Natural killer cell (primary cell): ENCODE data around the gene RPS6KA1. TPM values are rescaled to one million over a fixed set of nuclear protein-coding genes. Genes with fewer than 3 reads are reported as not detected.

ENCODE experiments used
- ATAC-seq, 3 donors: fragments of 150-1000 bp in 2 of 3; fragments of 200-7000 bp in 1 of 3; cut with Tn5 transposase; 1 replicate in 1 of 3; 2 replicates in 2 of 3; pipeline ENCODE4 v1.10.0; 2021; ENCODE audit warnings: mild to moderate bottlenecking in 2 of 3, moderate library complexity in 2 of 3
- DNase-seq, 2 donors: peaks; one replicate each; pipeline versions ENCODE4 v3.0.0 to v3.0.0-alpha.2; 2013 to 2021; ENCODE audit warnings: mixed read lengths in 1 of 2
- H3K27ac ChIP-seq: one replicate; pipeline ENCODE4 v1.5.1; 2013; ENCODE audit warnings: mild to moderate bottlenecking, low read length
- H3K27me3 ChIP-seq: one replicate; pipeline ENCODE4 v1.6.1; 2013; ENCODE audit warnings: low read length; ENCODE audit not compliant: control insufficient read depth, insufficient read depth
- H3K36me3 ChIP-seq: one replicate; pipeline ENCODE4 v1.6.1; 2013; ENCODE audit warnings: low read length; ENCODE audit not compliant: control insufficient read depth, insufficient read depth
- H3K4me1 ChIP-seq: one replicate; pipeline ENCODE4 v1.6.1; 2013; ENCODE audit warnings: low read length; ENCODE audit not compliant: control insufficient read depth, insufficient read depth
- H3K4me3 ChIP-seq: one replicate; pipeline ENCODE4 v1.5.1; 2013; ENCODE audit warnings: low read length
- H3K9me3 ChIP-seq: one replicate; pipeline ENCODE4 v1.6.1; 2013; ENCODE audit warnings: low read length; ENCODE audit not compliant: control insufficient read depth, insufficient read depth
- H3K27ac Mint-ChIP-seq, 2 donors: one replicate each; pipeline ENCODE4 v1.8.0; 2022; ENCODE audit warnings: mild to moderate bottlenecking in 2 of 2, mixed read lengths in 2 of 2, moderate library complexity in 1 of 2
- H3K27me3 Mint-ChIP-seq, 2 donors: one replicate each; pipeline ENCODE4 v1.8.0; 2022; ENCODE audit warnings: low read depth in 2 of 2, mixed read lengths in 2 of 2
- H3K36me3 Mint-ChIP-seq: one replicate; pipeline ENCODE4 v1.8.0; 2022; ENCODE audit warnings: mixed read lengths
- H3K4me1 Mint-ChIP-seq, 2 donors: one replicate each; pipeline ENCODE4 v1.8.0; 2022; ENCODE audit warnings: mixed read lengths in 2 of 2
- H3K4me3 Mint-ChIP-seq: one replicate; pipeline ENCODE4 v1.8.0; 2022; ENCODE audit warnings: mild to moderate bottlenecking, moderate library complexity, mixed read lengths
- H3K9me3 Mint-ChIP-seq, 2 donors: one replicate each; pipeline ENCODE4 v1.8.0; 2022; ENCODE audit warnings: mixed read lengths in 2 of 2
- WGBS: methylation state at CpG from one replicate; pipeline ENCODE4 v1.1.7; 2013; ENCODE audit warnings: missing lambda C conversion rate; ENCODE audit not compliant: insufficient coverage; 5-methylcytosine and 5-hydroxymethylcytosine counted together
- intact Hi-C: fragments of 100-400 bp; cut with micrococcal nuclease; formaldehyde crosslinking; loops from one replicate; pipeline ENCODE4 v1.14.2; 2022
- total RNA-seq, 4 donors: library from RNA; stranded (reverse); fragments of 120-200 nt in 1 of 4; gene quantifications; one replicate each; pipeline versions ENCODE4 v1.2.3 to v1.2.4, GENCODE V29; 2013 to 2022
- TF ChIP-seq, protein P1 (sequence below): fragments of 200-600 bp; IDR thresholded peaks from one replicate; pipeline ENCODE4 v1.8.0; 2022; ENCODE audit warnings: antibody characterized with exemption

Gene RPS6KA1
- total RNA-seq, 3 donors from 2014 or later (not counting 1 experiment from before 2014, with no cell fraction given), result 191 to 226 (median 215) TPM

DNA sequence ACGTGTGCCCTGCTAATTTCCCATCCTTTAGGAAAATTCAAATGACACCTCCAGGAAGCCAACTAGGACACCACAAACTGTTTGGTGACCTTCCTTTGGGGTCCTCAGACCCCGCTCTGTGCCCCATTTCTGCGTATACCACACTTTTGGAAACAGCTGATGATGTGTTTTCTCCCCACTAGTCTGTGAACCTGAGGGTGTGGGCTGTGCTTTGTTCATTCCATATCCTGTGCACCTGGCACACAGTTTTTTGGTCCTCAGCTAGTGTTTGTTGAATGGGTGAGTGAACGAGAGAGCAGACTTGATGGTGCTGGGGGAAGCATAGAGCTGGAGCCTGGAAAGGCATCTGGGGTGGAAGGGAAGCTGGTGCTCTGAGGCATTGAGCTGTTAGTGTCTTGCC lies 48.6 kb downstream of the RPS6KA1 start:
- H3K4me1 ChIP-seq, result peaks cover 16% of the 10 kb centered on the region
- H3K27me3 ChIP-seq, result no peaks in the 10 kb centered on the region
- peaks cover 26% of the 10 kb centered on the region for H3K36me3 ChIP-seq
- Mint-ChIP-seq H3K27ac (peak overlapping the region; percentile 16 to 51), H3K4me3 (no peak overlapping the region), H3K27me3 (no peaks in the 10 kb centered on the region), H3K9me3 (no peaks in the 10 kb centered on the region), H3K36me3 (peaks cover 12% of the 10 kb centered on the region), H3K4me1 (peaks cover 15 to 29% of the 10 kb centered on the region in 2 donors)
- H3K27ac ChIP-seq, result no peak overlapping the region
- DNase-seq, result no peak
- intact Hi-C loops, result no loop called here
- WGBS, result 66% methylated on average over 4 of the region's 4 CpGs
- H3K9me3 ChIP-seq, result no peaks in the 10 kb centered on the region
- no peak for ATAC-seq
- TF ChIP-seq, protein P1, sequence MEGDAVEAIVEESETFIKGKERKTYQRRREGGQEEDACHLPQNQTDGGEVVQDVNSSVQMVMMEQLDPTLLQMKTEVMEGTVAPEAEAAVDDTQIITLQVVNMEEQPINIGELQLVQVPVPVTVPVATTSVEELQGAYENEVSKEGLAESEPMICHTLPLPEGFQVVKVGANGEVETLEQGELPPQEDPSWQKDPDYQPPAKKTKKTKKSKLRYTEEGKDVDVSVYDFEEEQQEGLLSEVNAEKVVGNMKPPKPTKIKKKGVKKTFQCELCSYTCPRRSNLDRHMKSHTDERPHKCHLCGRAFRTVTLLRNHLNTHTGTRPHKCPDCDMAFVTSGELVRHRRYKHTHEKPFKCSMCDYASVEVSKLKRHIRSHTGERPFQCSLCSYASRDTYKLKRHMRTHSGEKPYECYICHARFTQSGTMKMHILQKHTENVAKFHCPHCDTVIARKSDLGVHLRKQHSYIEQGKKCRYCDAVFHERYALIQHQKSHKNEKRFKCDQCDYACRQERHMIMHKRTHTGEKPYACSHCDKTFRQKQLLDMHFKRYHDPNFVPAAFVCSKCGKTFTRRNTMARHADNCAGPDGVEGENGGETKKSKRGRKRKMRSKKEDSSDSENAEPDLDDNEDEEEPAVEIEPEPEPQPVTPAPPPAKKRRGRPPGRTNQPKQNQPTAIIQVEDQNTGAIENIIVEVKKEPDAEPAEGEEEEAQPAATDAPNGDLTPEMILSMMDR, result no peak
- no peak overlapping the region for H3K4me3 ChIP-seq

DNA sequence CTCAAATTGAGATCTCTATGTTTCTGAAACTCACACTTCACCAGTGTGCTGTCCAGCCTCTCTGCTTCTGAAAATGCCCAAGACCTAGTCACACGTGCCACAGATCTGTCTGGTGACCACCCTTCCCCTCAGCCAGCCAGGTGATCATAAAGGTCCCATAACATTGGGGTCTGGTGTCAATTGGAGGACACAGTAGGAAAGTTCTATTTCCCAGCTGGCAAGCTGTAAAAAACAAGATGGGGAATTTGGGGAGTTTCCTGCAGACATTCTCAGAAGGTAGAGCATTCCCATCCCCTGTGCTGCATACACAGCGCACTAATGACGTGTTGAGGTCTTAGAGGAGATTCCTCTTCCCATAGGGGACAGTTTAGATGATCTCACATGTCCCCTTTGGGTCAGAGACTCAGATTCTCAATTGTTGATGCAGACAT lies 50.1 kb downstream of the RPS6KA1 start:
- intact Hi-C loops, result no loop called here
- no peaks in the 10 kb centered on the region for H3K9me3 Mint-ChIP-seq
- no peaks in the 10 kb centered on the region for H3K27me3 Mint-ChIP-seq
- no peaks in the 10 kb centered on the region for H3K9me3 ChIP-seq
- no peaks in the 10 kb centered on the region for H3K27me3 ChIP-seq
- ATAC-seq (no peak), DNase-seq (no peak)
- H3K4me3 ChIP-seq, result no peak overlapping the region
- peaks cover 10% of the 10 kb centered on the region for H3K36me3 Mint-ChIP-seq
- no peak overlapping the region for H3K27ac Mint-ChIP-seq
- no peak overlapping the region for H3K27ac ChIP-seq
- 77% methylated on average over 3 of the region's 3 CpGs for whole genome bisulfite sequencing
- TF ChIP-seq, protein P1, result no peak
- peaks cover 12 to 24% of the 10 kb centered on the region in 2 donors for H3K4me1 Mint-ChIP-seq
- peaks cover 11% of the 10 kb centered on the region for H3K36me3 ChIP-seq
- peaks cover 9% of the 10 kb centered on the region for H3K4me1 ChIP-seq
- H3K4me3 Mint-ChIP-seq, result no peak overlapping the region

DNA sequence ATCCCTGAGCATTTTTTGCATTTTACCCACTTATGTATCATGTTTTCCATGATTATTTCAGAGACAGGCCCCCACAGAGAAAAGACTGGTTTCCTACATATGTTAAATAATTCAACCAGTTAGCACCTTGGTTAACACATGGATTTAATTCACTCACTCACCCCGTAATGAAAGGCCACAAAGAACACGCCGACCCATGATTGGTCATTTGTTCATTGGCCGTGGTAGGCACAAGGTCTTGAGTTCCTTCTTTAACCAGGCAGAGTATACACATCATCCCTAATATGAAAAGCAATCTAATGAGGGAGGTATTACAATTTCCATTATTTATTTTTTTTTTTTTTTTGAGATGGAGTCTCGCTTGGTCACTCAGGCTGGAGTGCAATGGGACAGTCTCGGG lies 50.6 kb downstream of the RPS6KA1 start:
- Histone ChIP-seq H3K4me3 (no peak overlapping the region), H3K36me3 (peaks cover 7% of the 10 kb centered on the region), H3K4me1 (peaks cover 7% of the 10 kb centered on the region), H3K9me3 (no peaks in the 10 kb centered on the region), H3K27ac (no peak overlapping the region), H3K27me3 (no peaks in the 10 kb centered on the region)
- no peaks in the 10 kb centered on the region for H3K9me3 Mint-ChIP-seq
- H3K4me1 Mint-ChIP-seq, result peaks cover 9 to 20% of the 10 kb centered on the region in 2 donors
- no peaks in the 10 kb centered on the region for H3K27me3 Mint-ChIP-seq
- no peak overlapping the region for H3K27ac Mint-ChIP-seq
- 56% methylated on average over 3 of the region's 6 CpGs for WGBS
- TF ChIP-seq, protein P1, result no peak
- no peak overlapping the region for H3K4me3 Mint-ChIP-seq
- intact Hi-C loops, result no loop called here
- no peak for DNase-seq
- H3K36me3 Mint-ChIP-seq, result peaks cover 6% of the 10 kb centered on the region
- ATAC-seq, result no peak

DNA sequence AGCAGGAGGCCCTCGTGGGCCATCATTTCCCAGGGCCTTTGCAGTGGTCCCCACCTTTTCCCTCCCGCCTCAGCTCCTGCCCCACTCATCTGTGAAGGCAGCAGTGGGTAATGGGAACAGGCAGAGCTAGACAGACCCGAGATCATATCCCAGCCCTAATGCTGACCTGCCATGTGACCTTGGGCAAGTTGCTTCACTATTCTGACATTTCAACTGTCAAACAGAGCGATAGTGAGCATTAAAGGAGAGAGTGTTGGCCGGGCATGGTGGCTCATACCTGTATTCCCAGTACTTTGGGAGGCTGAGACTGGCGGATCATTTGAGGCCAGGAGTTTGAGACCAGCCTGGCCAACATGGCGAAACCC lies 51.7 kb downstream of the RPS6KA1 start:
- Histone ChIP-seq H3K9me3 (no peaks in the 10 kb centered on the region), H3K27me3 (no peaks in the 10 kb centered on the region), H3K27ac (no peak overlapping the region), H3K36me3 (no peaks in the 10 kb centered on the region), H3K4me3 (no peak overlapping the region), H3K4me1 (peaks cover 7% of the 10 kb centered on the region)
- no peak for DNase-seq
- ATAC-seq, result no peak
- H3K27ac Mint-ChIP-seq, result no peak overlapping the region
- H3K36me3 Mint-ChIP-seq, result no peaks in the 10 kb centered on the region
- peaks cover 4 to 14% of the 10 kb centered on the region in 2 donors for H3K4me1 Mint-ChIP-seq
- 87% methylated on average over 7 of the region's 7 CpGs for WGBS
- intact Hi-C loops, result no loop called here
- no peak overlapping the region for H3K4me3 Mint-ChIP-seq
- H3K27me3 Mint-ChIP-seq, result no peaks in the 10 kb centered on the region
- TF ChIP-seq, protein P1, result no peak
- H3K9me3 Mint-ChIP-seq, result no peaks in the 10 kb centered on the region
